RWPE1 (cell line): ENCODE results near the gene ZNF879.

Experiments
- CTCF ChIA-PET: fragments of 350-600 bp; sonication (Branson Sonifier 250); formaldehyde crosslinking; extraction: SDS; loops from one replicate; lab custom pipeline; 2021; lab: Yijun Ruan, JAX
- POLR2A ChIA-PET: fragments of 400-600 bp; formaldehyde crosslinking; extraction: SDS; loops from one replicate; lab custom pipeline; 2020; ENCODE audit warnings: antibody characterized with exemption; ENCODE audit not compliant: low non-redundant PET; lab: Yijun Ruan, JAX
- DNase-seq: peaks from one replicate; pipeline ENCODE4 v3.0.0; 2012; ENCODE audit warnings: low spot score
- H3K27ac ChIP-seq: fragments of 450-650 bp; 2 replicates; pipeline ENCODE4 v1.5.1; 2017
- TF ChIP-seq, protein P1 (sequence below): fragments of 450-650 bp; conservative IDR thresholded peaks from 2 replicates; pipeline ENCODE4 v1.5.1; 2017; ENCODE audit warnings: low read depth, mild to moderate bottlenecking

ZNF879 gene

DNA sequence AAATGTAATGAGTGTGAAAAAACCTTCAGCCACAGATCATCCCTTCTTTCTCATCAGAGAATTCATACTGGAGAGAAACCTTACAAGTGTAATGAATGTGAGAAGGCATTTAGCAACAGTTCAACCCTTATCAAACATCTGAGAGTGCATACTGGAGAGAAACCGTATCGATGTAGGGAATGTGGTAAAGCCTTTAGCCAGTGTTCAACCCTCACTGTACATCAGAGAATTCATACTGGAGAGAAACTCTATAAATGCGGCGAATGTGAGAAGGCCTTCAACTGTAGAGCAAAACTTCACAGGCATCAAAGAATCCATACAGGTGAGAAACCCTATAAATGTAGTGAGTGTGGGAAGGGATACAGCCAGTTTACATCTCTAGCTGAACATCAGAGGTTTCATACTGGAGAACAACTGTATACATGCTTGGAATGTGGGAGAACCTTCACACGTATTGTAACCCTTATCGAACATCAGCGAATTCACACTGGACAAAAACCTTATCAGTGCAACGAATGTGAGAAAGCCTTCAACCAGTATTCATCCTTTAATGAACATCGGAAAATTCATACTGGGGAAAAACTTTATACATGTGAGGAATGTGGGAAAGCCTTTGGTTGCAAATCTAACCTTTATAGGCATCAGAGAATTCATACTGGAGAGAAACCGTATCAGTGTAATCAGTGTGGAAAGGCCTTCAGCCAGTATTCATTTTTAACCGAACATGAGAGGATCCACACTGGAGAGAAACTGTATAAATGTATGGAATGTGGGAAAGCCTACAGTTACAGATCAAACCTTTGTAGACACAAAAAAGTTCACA lies 55.8 kb downstream of the ZNF879 start:
- ChIA-PET CTCF (no interaction called here), POLR2A (no interaction called here)
- DNase-seq, result no peak
- TF ChIP-seq, protein P1, sequence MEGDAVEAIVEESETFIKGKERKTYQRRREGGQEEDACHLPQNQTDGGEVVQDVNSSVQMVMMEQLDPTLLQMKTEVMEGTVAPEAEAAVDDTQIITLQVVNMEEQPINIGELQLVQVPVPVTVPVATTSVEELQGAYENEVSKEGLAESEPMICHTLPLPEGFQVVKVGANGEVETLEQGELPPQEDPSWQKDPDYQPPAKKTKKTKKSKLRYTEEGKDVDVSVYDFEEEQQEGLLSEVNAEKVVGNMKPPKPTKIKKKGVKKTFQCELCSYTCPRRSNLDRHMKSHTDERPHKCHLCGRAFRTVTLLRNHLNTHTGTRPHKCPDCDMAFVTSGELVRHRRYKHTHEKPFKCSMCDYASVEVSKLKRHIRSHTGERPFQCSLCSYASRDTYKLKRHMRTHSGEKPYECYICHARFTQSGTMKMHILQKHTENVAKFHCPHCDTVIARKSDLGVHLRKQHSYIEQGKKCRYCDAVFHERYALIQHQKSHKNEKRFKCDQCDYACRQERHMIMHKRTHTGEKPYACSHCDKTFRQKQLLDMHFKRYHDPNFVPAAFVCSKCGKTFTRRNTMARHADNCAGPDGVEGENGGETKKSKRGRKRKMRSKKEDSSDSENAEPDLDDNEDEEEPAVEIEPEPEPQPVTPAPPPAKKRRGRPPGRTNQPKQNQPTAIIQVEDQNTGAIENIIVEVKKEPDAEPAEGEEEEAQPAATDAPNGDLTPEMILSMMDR, result no peak
- H3K27ac ChIP-seq, result no peak overlapping the region

DNA sequence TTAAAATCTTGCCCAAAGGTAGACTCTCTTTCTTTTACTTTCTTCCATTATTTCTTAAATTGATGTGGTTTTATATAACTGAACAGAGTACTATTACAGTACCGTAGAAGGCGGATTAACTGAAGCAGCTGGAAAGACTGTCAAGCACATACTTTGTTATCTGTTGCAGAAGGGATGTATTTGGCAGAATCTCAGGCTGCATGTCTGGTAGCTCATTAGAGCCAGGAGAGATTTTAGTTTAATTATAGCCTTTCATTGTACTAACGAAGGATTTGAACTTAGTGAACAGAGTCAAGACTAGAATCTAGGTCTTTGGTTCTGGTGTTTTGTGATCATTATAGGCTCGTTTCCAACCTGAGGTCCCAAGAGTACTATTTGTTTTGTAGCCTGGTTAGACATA lies 57.1 kb downstream of the ZNF879 start:
- POLR2A ChIA-PET, result no interaction called here
- H3K27ac ChIP-seq, result no peak overlapping the region
- TF ChIP-seq, protein P1, result no peak
- CTCF ChIA-PET, result no interaction called here
- DNase-seq, result no peak
